ENCODE data around the gene ATP1A1.

DNA sequence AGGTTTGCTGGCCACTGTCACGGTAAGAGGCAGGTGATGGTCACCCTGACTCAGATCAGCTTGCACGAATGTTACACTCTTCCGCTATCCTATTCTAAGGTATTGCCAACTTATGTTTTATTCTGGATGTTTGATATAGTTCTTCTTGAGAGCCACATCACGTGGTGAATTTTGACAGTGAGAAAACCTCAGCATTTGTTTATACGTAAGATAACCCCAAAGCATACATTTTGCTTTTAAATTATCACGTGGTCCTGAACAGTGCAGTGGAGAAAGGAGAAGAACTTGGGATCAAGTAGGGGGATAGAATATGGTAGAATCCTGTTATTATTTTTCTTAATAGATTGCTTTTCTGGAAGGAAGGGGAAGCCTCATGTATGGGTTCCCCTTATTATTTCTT, 16.6 kb downstream of the ATP1A1 start:
- TF ChIP-seq, protein P1, sequence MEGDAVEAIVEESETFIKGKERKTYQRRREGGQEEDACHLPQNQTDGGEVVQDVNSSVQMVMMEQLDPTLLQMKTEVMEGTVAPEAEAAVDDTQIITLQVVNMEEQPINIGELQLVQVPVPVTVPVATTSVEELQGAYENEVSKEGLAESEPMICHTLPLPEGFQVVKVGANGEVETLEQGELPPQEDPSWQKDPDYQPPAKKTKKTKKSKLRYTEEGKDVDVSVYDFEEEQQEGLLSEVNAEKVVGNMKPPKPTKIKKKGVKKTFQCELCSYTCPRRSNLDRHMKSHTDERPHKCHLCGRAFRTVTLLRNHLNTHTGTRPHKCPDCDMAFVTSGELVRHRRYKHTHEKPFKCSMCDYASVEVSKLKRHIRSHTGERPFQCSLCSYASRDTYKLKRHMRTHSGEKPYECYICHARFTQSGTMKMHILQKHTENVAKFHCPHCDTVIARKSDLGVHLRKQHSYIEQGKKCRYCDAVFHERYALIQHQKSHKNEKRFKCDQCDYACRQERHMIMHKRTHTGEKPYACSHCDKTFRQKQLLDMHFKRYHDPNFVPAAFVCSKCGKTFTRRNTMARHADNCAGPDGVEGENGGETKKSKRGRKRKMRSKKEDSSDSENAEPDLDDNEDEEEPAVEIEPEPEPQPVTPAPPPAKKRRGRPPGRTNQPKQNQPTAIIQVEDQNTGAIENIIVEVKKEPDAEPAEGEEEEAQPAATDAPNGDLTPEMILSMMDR (conservative IDR thresholded peaks at IDR 0.05; ENCODE audit: low read length), result no peak
- TF ChIP-seq EZH2phosphoT487 (IDR thresholded peaks at IDR 0.05; ENCODE audit: borderline replicate concordance, low read depth, low read length), result no peak

Data from OCI-LY7 (cell line).